ENCODE measurements around the gene POP4.

Gene POP4

GRCh38 chr19:29567366-29567915, 38.6 kb upstream of the POP4 start:
- H3K4me1 ChIP-seq (ENCODE audit: insufficient read depth, low read length): no peaks in the 10 kb centered on the region
- H3K27me3 ChIP-seq (ENCODE audit: insufficient read depth, low read length): no peaks in the 10 kb centered on the region; the same call in 1 of the 2 replicates
- H3K4me3 ChIP-seq (ENCODE audit: low read length): no peak overlapping the region
- H3K27ac ChIP-seq (ENCODE audit: low read length): no peak overlapping the region
- no peaks in the 10 kb centered on the region for H3K9me3 ChIP-seq (ENCODE audit: insufficient read depth, low read depth, low read length)
- H3K36me3 ChIP-seq (ENCODE audit: insufficient read depth, low read depth, low read length): no peaks in the 10 kb centered on the region
- H3K9ac ChIP-seq (ENCODE audit: low read depth, low read length): no peak overlapping the region

GRCh38 chr19:29568036-29569025, 37.8 kb upstream of the POP4 start:
- no peaks in the 10 kb centered on the region for H3K4me1 ChIP-seq (ENCODE audit: insufficient read depth, low read length)

GRCh38 chr19:29569038-29569911, 36.8 kb upstream of the POP4 start:
- Histone ChIP-seq H3K9ac (ENCODE audit: low read depth, low read length) (no peak overlapping the region), H3K4me1 (ENCODE audit: insufficient read depth, low read length) (no peaks in the 10 kb centered on the region), H3K27ac (ENCODE audit: low read length) (no peak overlapping the region), H3K27me3 (ENCODE audit: insufficient read depth, low read length) (no peaks in the 10 kb centered on the region; the same call in 1 of the 2 replicates), H3K36me3 (ENCODE audit: insufficient read depth, low read depth, low read length) (no peaks in the 10 kb centered on the region), H3K9me3 (ENCODE audit: insufficient read depth, low read depth, low read length) (no peaks in the 10 kb centered on the region), H3K4me3 (ENCODE audit: low read length) (no peak overlapping the region)

More at GRCh38 chr19:29568036-29569025, 37.8 kb upstream of the POP4 start:
- H3K9me3 ChIP-seq (ENCODE audit: insufficient read depth, low read depth, low read length): no peaks in the 10 kb centered on the region
- no peak overlapping the region for H3K4me3 ChIP-seq (ENCODE audit: low read length)
- no peaks in the 10 kb centered on the region; the same call in 1 of the 2 replicates for H3K27me3 ChIP-seq (ENCODE audit: insufficient read depth, low read length)
- H3K36me3 ChIP-seq (ENCODE audit: insufficient read depth, low read depth, low read length): no peaks in the 10 kb centered on the region
- H3K27ac ChIP-seq (ENCODE audit: low read length): no peak overlapping the region
- no peak overlapping the region for H3K9ac ChIP-seq (ENCODE audit: low read depth, low read length)

- no peak overlapping the region for H3K9ac ChIP-seq (ENCODE audit: low read depth, low read length)
- H3K4me1 ChIP-seq (ENCODE audit: insufficient read depth, low read length): no peaks in the 10 kb centered on the region; the same call in 1 of the 2 replicates
- no peak overlapping the region for H3K4me3 ChIP-seq (ENCODE audit: low read length)
Measured at GRCh38 chr19:29571181-29571580, 34.9 kb upstream of the POP4 start.

GRCh38 chr19:29573486-29573885, 32.6 kb upstream of the POP4 start:
- Histone ChIP-seq H3K9me3 (ENCODE audit: insufficient read depth, low read depth, low read length) (no peaks in the 10 kb centered on the region), H3K27me3 (ENCODE audit: insufficient read depth, low read length) (peaks cover 8% of the 10 kb centered on the region; the same call in 1 of the 2 replicates), H3K4me3 (ENCODE audit: low read length) (no peak overlapping the region), H3K27ac (ENCODE audit: low read length) (no peak overlapping the region), H3K9ac (ENCODE audit: low read depth, low read length) (no peak overlapping the region), H3K4me1 (ENCODE audit: insufficient read depth, low read length) (no peaks in the 10 kb centered on the region; the same call in 1 of the 2 replicates), H3K36me3 (ENCODE audit: insufficient read depth, low read depth, low read length) (no peaks in the 10 kb centered on the region)

More at GRCh38 chr19:29571181-29571580, 34.9 kb upstream of the POP4 start:
- Histone ChIP-seq H3K27me3 (ENCODE audit: insufficient read depth, low read length) (no peaks in the 10 kb centered on the region; the same call in 1 of the 2 replicates), H3K36me3 (ENCODE audit: insufficient read depth, low read depth, low read length) (no peaks in the 10 kb centered on the region), H3K27ac (ENCODE audit: low read length) (no peak overlapping the region), H3K9me3 (ENCODE audit: insufficient read depth, low read depth, low read length) (no peaks in the 10 kb centered on the region)

- H3K36me3 ChIP-seq (ENCODE audit: insufficient read depth, low read depth, low read length): no peaks in the 10 kb centered on the region
Measured at GRCh38 chr19:29574510-29574909, 31.6 kb upstream of the POP4 start.

GRCh38 chr19:29576046-29576606, 30.0 kb upstream of the POP4 start:
- Histone ChIP-seq H3K36me3 (ENCODE audit: insufficient read depth, low read depth, low read length) (no peaks in the 10 kb centered on the region), H3K27me3 (ENCODE audit: insufficient read depth, low read length) (peaks cover 8% of the 10 kb centered on the region; the same call in 1 of the 2 replicates), H3K4me3 (ENCODE audit: low read length) (no peak overlapping the region)

More at GRCh38 chr19:29574510-29574909, 31.6 kb upstream of the POP4 start:
- no peaks in the 10 kb centered on the region; the same call in 1 of the 2 replicates for H3K4me1 ChIP-seq (ENCODE audit: insufficient read depth, low read length)
- no peaks in the 10 kb centered on the region for H3K9me3 ChIP-seq (ENCODE audit: insufficient read depth, low read depth, low read length)
- no peak overlapping the region for H3K9ac ChIP-seq (ENCODE audit: low read depth, low read length)
- H3K27ac ChIP-seq (ENCODE audit: low read length): no peak overlapping the region
- H3K4me3 ChIP-seq (ENCODE audit: low read length): no peak overlapping the region
- H3K27me3 ChIP-seq (ENCODE audit: insufficient read depth, low read length): peaks cover 8% of the 10 kb centered on the region; the same call in 1 of the 2 replicates

GRCh38 chr19:29576761-29577648, 29.1 kb upstream of the POP4 start:
- Histone ChIP-seq H3K36me3 (ENCODE audit: insufficient read depth, low read depth, low read length) (no peaks in the 10 kb centered on the region), H3K9ac (ENCODE audit: low read depth, low read length) (no peak overlapping the region), H3K27ac (ENCODE audit: low read length) (no peak overlapping the region), H3K9me3 (ENCODE audit: insufficient read depth, low read depth, low read length) (no peaks in the 10 kb centered on the region), H3K4me1 (ENCODE audit: insufficient read depth, low read length) (no peaks in the 10 kb centered on the region; the same call in 1 of the 2 replicates), H3K4me3 (ENCODE audit: low read length) (no peak overlapping the region), H3K27me3 (ENCODE audit: insufficient read depth, low read length) (peaks cover 8% of the 10 kb centered on the region; the same call in 1 of the 2 replicates)

More at GRCh38 chr19:29576046-29576606, 30.0 kb upstream of the POP4 start:
- no peaks in the 10 kb centered on the region for H3K9me3 ChIP-seq (ENCODE audit: insufficient read depth, low read depth, low read length)
- no peaks in the 10 kb centered on the region; the same call in 1 of the 2 replicates for H3K4me1 ChIP-seq (ENCODE audit: insufficient read depth, low read length)
- no peak overlapping the region for H3K9ac ChIP-seq (ENCODE audit: low read depth, low read length)
- H3K27ac ChIP-seq (ENCODE audit: low read length): no peak overlapping the region

GRCh38 chr19:29577649-29577963, 28.5 kb upstream of the POP4 start:
- no peaks in the 10 kb centered on the region; the same call in 1 of the 2 replicates for H3K4me1 ChIP-seq (ENCODE audit: insufficient read depth, low read length)
- no peak overlapping the region for H3K27ac ChIP-seq (ENCODE audit: low read length)
- no peak overlapping the region for H3K9ac ChIP-seq (ENCODE audit: low read depth, low read length)
- H3K9me3 ChIP-seq (ENCODE audit: insufficient read depth, low read depth, low read length): no peaks in the 10 kb centered on the region
- H3K27me3 ChIP-seq (ENCODE audit: insufficient read depth, low read length): peaks cover 8% of the 10 kb centered on the region; the same call in 1 of the 2 replicates
- no peaks in the 10 kb centered on the region for H3K36me3 ChIP-seq (ENCODE audit: insufficient read depth, low read depth, low read length)
- no peak overlapping the region for H3K4me3 ChIP-seq (ENCODE audit: low read length)

GRCh38 chr19:29578349-29578748, 27.7 kb upstream of the POP4 start:
- Histone ChIP-seq H3K36me3 (ENCODE audit: insufficient read depth, low read depth, low read length) (no peaks in the 10 kb centered on the region), H3K4me1 (ENCODE audit: insufficient read depth, low read length) (no peaks in the 10 kb centered on the region; the same call in 1 of the 2 replicates), H3K27me3 (ENCODE audit: insufficient read depth, low read length) (peaks cover 8% of the 10 kb centered on the region; the same call in 1 of the 2 replicates), H3K9ac (ENCODE audit: low read depth, low read length) (no peak overlapping the region), H3K9me3 (ENCODE audit: insufficient read depth, low read depth, low read length) (no peaks in the 10 kb centered on the region), H3K4me3 (ENCODE audit: low read length) (no peak overlapping the region), H3K27ac (ENCODE audit: low read length) (no peak overlapping the region)

All from iPS-20b (cell line).